Kidney glomerular epithelial cell (primary cell): ENCODE data around the gene MTHFSD.

ENCODE experiments used
- DNase-seq: peaks from one replicate; lab custom pipeline; 2025; lab: John Stamatoyannopoulos, UW

MTHFSD gene

DNA sequence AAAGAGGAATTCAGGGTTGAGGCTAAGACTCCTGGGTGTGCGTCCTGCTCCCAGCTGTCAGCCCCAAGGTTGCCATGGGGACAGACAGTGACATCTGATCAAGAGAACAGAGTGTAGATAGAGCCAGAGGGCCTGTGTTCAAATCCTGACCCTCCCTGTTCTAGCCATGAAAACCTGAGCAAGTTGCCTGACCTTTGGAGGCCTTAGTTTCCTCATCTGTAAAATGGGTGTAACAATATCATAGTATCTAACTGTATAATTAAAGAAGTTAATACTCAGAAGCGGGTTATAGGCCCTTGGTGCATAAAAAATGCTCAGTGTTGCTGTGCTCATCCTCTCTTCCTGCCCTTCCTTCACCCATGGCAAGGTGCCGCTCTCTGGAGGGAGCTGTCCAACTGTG lies 73.4 kb downstream of the MTHFSD start:
- no peak for DNase-seq

DNA sequence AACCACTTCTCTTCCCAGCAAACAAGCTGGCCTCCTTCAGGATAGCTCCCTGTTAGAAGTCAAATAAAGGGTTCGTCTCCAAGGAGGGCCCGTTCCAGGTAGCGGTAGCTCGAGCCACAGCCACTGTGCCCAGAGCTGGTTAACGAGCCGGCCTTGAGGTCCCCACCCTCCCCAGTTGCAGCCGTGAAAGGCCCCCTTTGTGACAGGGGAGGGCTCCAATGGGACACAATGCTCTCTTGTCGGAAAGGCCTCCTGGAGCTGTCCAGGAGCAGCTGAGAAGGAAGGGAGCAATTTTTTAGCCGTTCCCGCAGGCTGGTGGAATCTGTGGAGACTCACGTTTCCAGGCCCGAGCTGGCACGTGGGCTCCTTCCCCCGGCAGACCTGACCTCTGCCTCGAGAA lies 74.6 kb downstream of the MTHFSD start:
- no peak for DNase-seq
